Parathyroid adenoma (tissue), 2 donors: ENCODE data around the gene G6PD.
"Not testable (repeated sequence)": the region's sequence is repeated elsewhere in the genome, so short reads cannot be mapped to it uniquely, and the experiment has no call there.

Source experiments
- H2AFZ ChIP-seq: fragments of 300-600 bp; sonication (generic); one replicate; pipeline ENCODE4 v1.7.0; 2017; ENCODE audit warnings: antibody characterized with exemption, mild to moderate bottlenecking
- H3K27ac ChIP-seq: fragments of 300-600 bp; sonication (generic); one replicate; pipeline ENCODE4 v1.7.0; 2017
- H3K27me3 ChIP-seq: fragments of 300-600 bp; sonication (generic); one replicate; pipeline ENCODE4 v1.7.0; 2017; ENCODE audit warnings: low read length; ENCODE audit not compliant: control insufficient read depth, insufficient read depth
- H3K36me3 ChIP-seq: fragments of 300-600 bp; sonication (generic); one replicate; pipeline ENCODE4 v1.7.0; 2017; ENCODE audit warnings: low read length; ENCODE audit not compliant: control insufficient read depth, insufficient read depth
- H3K4me1 ChIP-seq: fragments of 300-600 bp; sonication (generic); one replicate; pipeline ENCODE4 v1.7.0; 2017; ENCODE audit warnings: control low read depth
- H3K4me2 ChIP-seq: fragments of 300-600 bp; sonication (generic); one replicate; pipeline ENCODE4 v1.7.0; 2017; ENCODE audit warnings: low read length
- H3K4me3 ChIP-seq: fragments of 300-600 bp; sonication (generic); one replicate; pipeline ENCODE4 v1.7.0; 2017; ENCODE audit warnings: low read depth, low read length
- H3K79me2 ChIP-seq: fragments of 300-600 bp; sonication (generic); one replicate; pipeline ENCODE4 v1.7.0; 2017; ENCODE audit warnings: control low read depth
- H3K9ac ChIP-seq: fragments of 300-600 bp; sonication (generic); one replicate; pipeline ENCODE4 v1.7.0; 2017; ENCODE audit warnings: mild to moderate bottlenecking
- H3K9me3 ChIP-seq: fragments of 300-600 bp; sonication (generic); one replicate; pipeline ENCODE4 v1.7.0; 2017; ENCODE audit warnings: low read length; ENCODE audit not compliant: control insufficient read depth
- TF ChIP-seq, protein P1 (sequence below): fragments of 300-600 bp; sonication (generic); IDR thresholded peaks from one replicate; pipeline ENCODE4 v1.7.0; 2017; ENCODE audit warnings: antibody characterized with exemption, mild to moderate bottlenecking
- donor health status: primary hyperparathyroidism.

G6PD gene

GRCh38 chrX:154592505-154592904, 45.9 kb upstream of the G6PD start:
- TF ChIP-seq, protein P1, sequence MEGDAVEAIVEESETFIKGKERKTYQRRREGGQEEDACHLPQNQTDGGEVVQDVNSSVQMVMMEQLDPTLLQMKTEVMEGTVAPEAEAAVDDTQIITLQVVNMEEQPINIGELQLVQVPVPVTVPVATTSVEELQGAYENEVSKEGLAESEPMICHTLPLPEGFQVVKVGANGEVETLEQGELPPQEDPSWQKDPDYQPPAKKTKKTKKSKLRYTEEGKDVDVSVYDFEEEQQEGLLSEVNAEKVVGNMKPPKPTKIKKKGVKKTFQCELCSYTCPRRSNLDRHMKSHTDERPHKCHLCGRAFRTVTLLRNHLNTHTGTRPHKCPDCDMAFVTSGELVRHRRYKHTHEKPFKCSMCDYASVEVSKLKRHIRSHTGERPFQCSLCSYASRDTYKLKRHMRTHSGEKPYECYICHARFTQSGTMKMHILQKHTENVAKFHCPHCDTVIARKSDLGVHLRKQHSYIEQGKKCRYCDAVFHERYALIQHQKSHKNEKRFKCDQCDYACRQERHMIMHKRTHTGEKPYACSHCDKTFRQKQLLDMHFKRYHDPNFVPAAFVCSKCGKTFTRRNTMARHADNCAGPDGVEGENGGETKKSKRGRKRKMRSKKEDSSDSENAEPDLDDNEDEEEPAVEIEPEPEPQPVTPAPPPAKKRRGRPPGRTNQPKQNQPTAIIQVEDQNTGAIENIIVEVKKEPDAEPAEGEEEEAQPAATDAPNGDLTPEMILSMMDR: no peak
- Histone ChIP-seq H3K4me3 (no peak overlapping the region), H3K27ac (no peak overlapping the region), H3K27me3 (no peaks in the 10 kb centered on the region), H3K36me3 (no peaks in the 10 kb centered on the region), H3K9ac (no peak overlapping the region), H3K9me3 (no peaks in the 10 kb centered on the region), H3K79me2 (no peaks in the 10 kb centered on the region), H3K4me2 (no peak overlapping the region), H2AFZ (no peak overlapping the region), H3K4me1 (no peaks in the 10 kb centered on the region)

GRCh38 chrX:154590415-154590814, 43.8 kb upstream of the G6PD start:
- not testable (repeated sequence) for H3K79me2 ChIP-seq, H3K9ac ChIP-seq, H3K27me3 ChIP-seq, H3K4me2 ChIP-seq, H3K36me3 ChIP-seq, H2AFZ ChIP-seq, H3K9me3 ChIP-seq, H3K4me1 ChIP-seq, H3K27ac ChIP-seq, H3K4me3 ChIP-seq

- H3K4me3 ChIP-seq, H3K9ac ChIP-seq, H3K4me1 ChIP-seq, H3K9me3 ChIP-seq, H3K27me3 ChIP-seq, H2AFZ ChIP-seq, H3K4me2 ChIP-seq, H3K36me3 ChIP-seq, H3K79me2 ChIP-seq, H3K27ac ChIP-seq: not testable (repeated sequence)
Observed at GRCh38 chrX:154584585-154585183, 38.0 kb upstream of the G6PD start, which contains the start of gene CTAG1A. CTAG1A (plus strand) TSS chrX:154585133; CDS start chrX:154585207, 74 bp downstream.

GRCh38 chrX:154582994-154583393, 36.3 kb upstream of the G6PD start:
- H3K79me2 ChIP-seq, H3K27ac ChIP-seq, H3K36me3 ChIP-seq, H3K4me3 ChIP-seq, H2AFZ ChIP-seq, H3K4me1 ChIP-seq, H3K9me3 ChIP-seq, H3K27me3 ChIP-seq, H3K4me2 ChIP-seq, H3K9ac ChIP-seq: not testable (repeated sequence)

GRCh38 chrX:154575076-154575475, 28.4 kb upstream of the G6PD start:
- H3K27ac ChIP-seq, H3K9ac ChIP-seq, H3K4me1 ChIP-seq, H3K4me3 ChIP-seq, H3K9me3 ChIP-seq, H3K4me2 ChIP-seq, H3K27me3 ChIP-seq, H3K79me2 ChIP-seq, H3K36me3 ChIP-seq, H2AFZ ChIP-seq: not testable (repeated sequence)

GRCh38 chrX:154573061-154573460, 26.4 kb upstream of the G6PD start:
- H3K4me3 ChIP-seq, H3K4me1 ChIP-seq, H3K9me3 ChIP-seq, H3K27me3 ChIP-seq, H3K9ac ChIP-seq, H3K27ac ChIP-seq, H3K4me2 ChIP-seq, H3K36me3 ChIP-seq, H3K79me2 ChIP-seq, H2AFZ ChIP-seq: not testable (repeated sequence)

- H3K27me3 ChIP-seq, H3K36me3 ChIP-seq, H3K4me2 ChIP-seq, H2AFZ ChIP-seq, H3K9ac ChIP-seq, H3K79me2 ChIP-seq, H3K4me1 ChIP-seq, H3K27ac ChIP-seq, H3K4me3 ChIP-seq, H3K9me3 ChIP-seq: not testable (repeated sequence)
Observed at GRCh38 chrX:154570361-154570760, 23.7 kb upstream of the G6PD start.

GRCh38 chrX:154562295-154562694, 15.6 kb upstream of the G6PD start:
- not testable (repeated sequence) for H2AFZ ChIP-seq, H3K4me1 ChIP-seq, H3K27me3 ChIP-seq, H3K79me2 ChIP-seq, H3K4me2 ChIP-seq, H3K9me3 ChIP-seq, H3K36me3 ChIP-seq, H3K4me3 ChIP-seq, H3K27ac ChIP-seq, H3K9ac ChIP-seq

GRCh38 chrX:154560326-154560725, 13.7 kb upstream of the G6PD start:
- H3K27me3 ChIP-seq, H3K4me3 ChIP-seq, H2AFZ ChIP-seq, H3K36me3 ChIP-seq, H3K9me3 ChIP-seq, H3K27ac ChIP-seq, H3K4me1 ChIP-seq, H3K79me2 ChIP-seq, H3K4me2 ChIP-seq, H3K9ac ChIP-seq: not testable (repeated sequence)

DNA sequence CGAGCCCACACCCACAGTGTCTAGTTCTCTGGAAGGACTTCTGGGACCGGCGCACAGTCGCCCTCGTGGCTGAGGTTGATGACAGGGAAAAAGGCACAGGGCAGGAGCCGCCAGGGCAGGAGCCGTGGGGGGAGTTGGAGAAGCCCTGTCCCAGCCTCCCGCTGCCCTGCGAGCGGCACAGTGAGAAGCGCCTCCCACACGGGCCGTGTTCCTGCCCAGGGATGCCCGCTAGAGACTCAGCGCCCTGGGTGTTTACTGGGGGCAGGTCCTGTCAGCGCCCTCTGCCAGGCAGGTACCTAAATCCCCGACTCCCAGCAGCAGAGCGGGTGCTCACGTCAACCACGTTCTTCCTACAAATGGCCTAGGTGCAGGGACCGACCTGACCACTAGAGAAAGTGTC, 12.2 kb upstream of the G6PD start:
- H2AFZ ChIP-seq, H3K4me1 ChIP-seq, H3K27ac ChIP-seq, H3K9me3 ChIP-seq, H3K36me3 ChIP-seq, H3K4me3 ChIP-seq, H3K79me2 ChIP-seq, H3K9ac ChIP-seq, H3K27me3 ChIP-seq, H3K4me2 ChIP-seq: not testable (repeated sequence)
